OCI-LY1 (cell line): ENCODE data around the gene SCGB3A1.

Experiments
- H2AFZ ChIP-seq: fragments of 200-600 bp; sonication (generic), shearing (Covaris generic); 2 replicates; pipeline ENCODE4 v1.6.0; 2014; ENCODE audit warnings: antibody characterized with exemption, mild to moderate bottlenecking, low read length
- H3F3A ChIP-seq: fragments of 200-600 bp; sonication (generic), shearing (Covaris generic); 2 replicates; pipeline ENCODE4 v1.6.0; 2014; ENCODE audit warnings: mild to moderate bottlenecking, antibody characterized with exemption, low read length, moderate library complexity; ENCODE audit not compliant: insufficient read depth
- H3K27ac ChIP-seq: fragments of 200-600 bp; sonication (generic); 2 replicates; pipeline ENCODE4 v1.5.1; 2014; ENCODE audit warnings: low read length, mixed run types, mild to moderate bottlenecking, low read depth; ENCODE audit not compliant: poor library complexity, severe bottlenecking
- H3K27me3 ChIP-seq: fragments of 200-600 bp; sonication (generic); 2 replicates; pipeline ENCODE4 v1.6.0; 2014; ENCODE audit warnings: antibody characterized with exemption, mild to moderate bottlenecking, low read length, moderate library complexity; ENCODE audit not compliant: insufficient read depth
- H3K36me3 ChIP-seq: fragments of 200-600 bp; sonication (generic); 2 replicates; pipeline ENCODE4 v1.6.1; 2014; ENCODE audit warnings: mild to moderate bottlenecking, antibody characterized with exemption, low read length, moderate library complexity, mixed read lengths; ENCODE audit not compliant: insufficient read depth
- H3K4me1 ChIP-seq: fragments of 200-600 bp; sonication (generic); 2 replicates; pipeline ENCODE4 v1.5.1; 2014; ENCODE audit warnings: mild to moderate bottlenecking, low read length, moderate library complexity; ENCODE audit not compliant: insufficient read depth, severe bottlenecking
- H3K4me2 ChIP-seq: fragments of 200-600 bp; sonication (generic), shearing (Covaris generic); 2 replicates; pipeline ENCODE4 v1.6.1; 2014; ENCODE audit warnings: low read length
- H3K4me3 ChIP-seq: fragments of 200-600 bp; sonication (generic); 2 replicates; pipeline ENCODE4 v1.5.1; 2014; ENCODE audit warnings: low read length, low read depth, mild to moderate bottlenecking, mixed read lengths; ENCODE audit not compliant: poor library complexity, severe bottlenecking
- H3K79me2 ChIP-seq: fragments of 200-600 bp; shearing (Covaris generic); 2 replicates; pipeline ENCODE4 v1.6.1; 2016; ENCODE audit warnings: mixed run types, low read length, mixed read lengths; ENCODE audit not compliant: insufficient read depth
- H3K9ac ChIP-seq: fragments of 200-600 bp; sonication (generic), shearing (Covaris generic); 2 replicates; pipeline ENCODE4 v1.6.1; 2014; ENCODE audit warnings: mild to moderate bottlenecking, low read length, mixed read lengths
- H3K9me2 ChIP-seq: fragments of 200-600 bp; sonication (generic), shearing (Covaris generic); 2 replicates; pipeline ENCODE4 v1.6.1; 2014; ENCODE audit warnings: low read depth, mild to moderate bottlenecking, low read length, mixed read lengths
- H3K9me3 ChIP-seq: fragments of 200-600 bp; shearing (Covaris generic); 2 replicates; pipeline ENCODE4 v1.6.1; 2014; ENCODE audit warnings: low read length, mixed read lengths
- H4K20me1 ChIP-seq: fragments of 200-600 bp; sonication (generic), shearing (Covaris generic); 2 replicates; pipeline ENCODE4 v1.6.0; 2016; ENCODE audit warnings: mild to moderate bottlenecking, low read length; ENCODE audit not compliant: insufficient read depth
- CTCF ChIP-seq: fragments of 200-600 bp; sonication (generic), shearing (Covaris generic); IDR thresholded peaks from 2 replicates; pipeline ENCODE4 v1.5.1; 2017; ENCODE audit warnings: mild to moderate bottlenecking, antibody characterized with exemption, low read length, moderate library complexity, mixed read lengths
- EZH2 ChIP-seq: fragments of 200-600 bp; sonication (generic), shearing (Covaris generic); IDR thresholded peaks from 2 replicates; pipeline ENCODE4 v1.8.0; 2017; ENCODE audit warnings: borderline replicate concordance, mixed run types, mild to moderate bottlenecking, antibody characterized with exemption, low read length, moderate library complexity, mixed read lengths

The SCGB3A1 gene

GRCh38 chr5:180626661-180627385 lies 35.5 kb upstream of the SCGB3A1 start:
- Histone ChIP-seq H3F3A (no peaks in the 10 kb centered on the region), H3K36me3 (no peaks in the 10 kb centered on the region), H3K27ac (no peak overlapping the region), H2AFZ (no peak overlapping the region), H3K9me3 (no peaks in the 10 kb centered on the region), H4K20me1 (no peaks in the 10 kb centered on the region), H3K9me2 (no peaks in the 10 kb centered on the region), H3K4me3 (no peak overlapping the region), H3K4me2 (no peak overlapping the region), H3K9ac (no peak overlapping the region), H3K79me2 (no peaks in the 10 kb centered on the region), H3K27me3 (no peaks in the 10 kb centered on the region), H3K4me1 (no peaks in the 10 kb centered on the region)
- TF ChIP-seq EZH2 (no peak), CTCF (no peak)

GRCh38 chr5:180625791-180626660 lies 34.7 kb upstream of the SCGB3A1 start:
- Histone ChIP-seq H3F3A (no peaks in the 10 kb centered on the region), H3K36me3 (no peaks in the 10 kb centered on the region), H3K4me3 (no peak overlapping the region), H3K27ac (no peak overlapping the region), H4K20me1 (no peaks in the 10 kb centered on the region), H2AFZ (no peak overlapping the region), H3K4me1 (no peaks in the 10 kb centered on the region), H3K9ac (no peak overlapping the region), H3K79me2 (no peaks in the 10 kb centered on the region), H3K27me3 (no peaks in the 10 kb centered on the region), H3K9me2 (no peaks in the 10 kb centered on the region), H3K4me2 (no peak overlapping the region), H3K9me3 (no peaks in the 10 kb centered on the region)
- TF ChIP-seq EZH2, result no peak
- no peak for TF ChIP-seq CTCF

GRCh38 chr5:180625125-180625790 lies 34.0 kb upstream of the SCGB3A1 start:
- no peaks in the 10 kb centered on the region for H3K4me1 ChIP-seq
- no peaks in the 10 kb centered on the region for H3K27me3 ChIP-seq
- no peak overlapping the region for H3K9ac ChIP-seq
- H3K36me3 ChIP-seq, result no peaks in the 10 kb centered on the region
- TF ChIP-seq CTCF, result no peak
- TF ChIP-seq EZH2, result no peak
- H4K20me1 ChIP-seq, result no peaks in the 10 kb centered on the region
- no peak overlapping the region for H2AFZ ChIP-seq
- H3K9me3 ChIP-seq, result no peaks in the 10 kb centered on the region
- no peaks in the 10 kb centered on the region for H3K9me2 ChIP-seq
- no peak overlapping the region for H3K4me2 ChIP-seq
- no peak overlapping the region for H3K27ac ChIP-seq
- H3F3A ChIP-seq, result no peaks in the 10 kb centered on the region
- H3K4me3 ChIP-seq, result no peak overlapping the region
- no peaks in the 10 kb centered on the region for H3K79me2 ChIP-seq
